IPS-18a (cell line): ENCODE data around the gene IGFN1.

Source experiments
- H3K27ac ChIP-seq: one replicate; pipeline ENCODE4 v1.5.1; 2013; ENCODE audit warnings: low read length
- H3K27me3 ChIP-seq: one replicate; pipeline ENCODE4 v1.6.1; 2013; ENCODE audit warnings: mild to moderate bottlenecking, low read length; ENCODE audit not compliant: control insufficient read depth, insufficient read depth
- H3K36me3 ChIP-seq: one replicate; pipeline ENCODE4 v1.6.1; 2013; ENCODE audit warnings: low read depth, low read length; ENCODE audit not compliant: control insufficient read depth
- H3K4me1 ChIP-seq: one replicate; pipeline ENCODE4 v1.6.1; 2013; ENCODE audit warnings: low read depth, low read length; ENCODE audit not compliant: control insufficient read depth
- H3K4me3 ChIP-seq: one replicate; pipeline ENCODE4 v1.5.1; 2013; ENCODE audit warnings: low read length
- H3K9ac ChIP-seq: one replicate; pipeline ENCODE4 v1.6.1; 2013; ENCODE audit warnings: mild to moderate bottlenecking, low read length, moderate library complexity
- H3K9me3 ChIP-seq: one replicate; pipeline ENCODE4 v1.6.1; 2013; ENCODE audit warnings: low read depth, low read length; ENCODE audit not compliant: control insufficient read depth

IGFN1 gene

DNA sequence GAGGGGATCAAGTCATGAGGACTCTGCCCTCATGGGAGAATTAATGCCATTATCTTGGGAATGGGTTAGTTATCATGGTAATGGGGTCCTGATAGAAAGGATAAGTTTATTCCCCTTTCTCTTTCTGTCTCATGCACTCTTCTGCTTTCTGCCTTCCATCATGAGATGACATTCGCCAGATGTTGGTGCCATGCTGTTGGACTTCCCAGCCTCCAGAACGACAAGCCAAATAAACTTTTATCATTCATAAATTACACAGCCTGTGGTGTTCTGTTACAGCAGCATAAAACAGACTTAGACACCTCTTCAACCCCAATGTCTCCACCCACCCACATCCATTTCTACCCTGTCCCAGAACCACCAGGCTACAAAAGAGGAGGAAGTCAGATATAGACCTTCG lies 11.9 kb upstream of the IGFN1 start:
- H3K9ac ChIP-seq = no peak overlapping the region
- no peaks in the 10 kb centered on the region for H3K27me3 ChIP-seq
- no peak overlapping the region for H3K27ac ChIP-seq
- H3K9me3 ChIP-seq = no peaks in the 10 kb centered on the region
- H3K4me3 ChIP-seq = no peak overlapping the region
- no peaks in the 10 kb centered on the region for H3K36me3 ChIP-seq
- H3K4me1 ChIP-seq = no peaks in the 10 kb centered on the region

- Histone ChIP-seq H3K27me3 (no peaks in the 10 kb centered on the region), H3K27ac (no peak overlapping the region), H3K9me3 (no peaks in the 10 kb centered on the region), H3K36me3 (no peaks in the 10 kb centered on the region), H3K4me1 (peaks cover 3% of the 10 kb centered on the region), H3K9ac (no peak overlapping the region), H3K4me3 (no peak overlapping the region)
These were observed 10.5 kb upstream of the IGFN1 start for GRCh38 chr1:201180141-201180540.

- Histone ChIP-seq H3K9ac (no peak overlapping the region), H3K4me1 (peaks cover 3% of the 10 kb centered on the region), H3K27ac (no peak overlapping the region), H3K4me3 (no peak overlapping the region), H3K36me3 (no peaks in the 10 kb centered on the region), H3K9me3 (no peaks in the 10 kb centered on the region), H3K27me3 (no peaks in the 10 kb centered on the region)
These were observed 9.7 kb upstream of the IGFN1 start for GRCh38 chr1:201180901-201181300.

GRCh38 chr1:201181323-201181722 lies 9.3 kb upstream of the IGFN1 start:
- Histone ChIP-seq H3K4me3 (no peak overlapping the region), H3K36me3 (no peaks in the 10 kb centered on the region), H3K4me1 (peaks cover 3% of the 10 kb centered on the region), H3K9ac (no peak overlapping the region), H3K27ac (no peak overlapping the region), H3K9me3 (no peaks in the 10 kb centered on the region), H3K27me3 (no peaks in the 10 kb centered on the region)

DNA sequence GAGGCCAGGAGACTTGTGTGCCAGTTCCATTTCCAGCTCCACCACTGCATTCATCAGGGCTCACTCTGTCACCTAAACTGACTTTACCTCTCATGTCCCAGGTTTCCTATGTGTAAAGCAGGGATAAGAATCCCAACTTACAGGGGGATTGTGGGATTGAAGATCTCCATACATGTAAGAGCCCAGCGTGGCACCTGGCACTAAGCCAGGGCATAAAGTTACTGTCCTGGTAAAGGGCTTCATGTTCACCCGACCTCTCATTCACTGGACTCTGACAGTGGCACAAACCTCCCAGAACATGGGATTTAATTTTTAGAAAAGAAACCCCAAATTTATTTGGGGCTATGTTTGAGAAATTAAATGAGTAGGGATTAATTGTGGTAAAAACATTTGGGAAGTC lies 8.9 kb upstream of the IGFN1 start:
- H3K9me3 ChIP-seq = no peaks in the 10 kb centered on the region
- H3K36me3 ChIP-seq = no peaks in the 10 kb centered on the region
- H3K4me1 ChIP-seq = peaks cover 3% of the 10 kb centered on the region
- no peak overlapping the region for H3K4me3 ChIP-seq
- no peaks in the 10 kb centered on the region for H3K27me3 ChIP-seq
- H3K9ac ChIP-seq = no peak overlapping the region
- H3K27ac ChIP-seq = no peak overlapping the region

- no peak overlapping the region for H3K9ac ChIP-seq
- peaks cover 3% of the 10 kb centered on the region for H3K4me1 ChIP-seq
- no peaks in the 10 kb centered on the region for H3K36me3 ChIP-seq
- H3K27ac ChIP-seq = no peak overlapping the region
- no peaks in the 10 kb centered on the region for H3K27me3 ChIP-seq
- H3K4me3 ChIP-seq = no peak overlapping the region
- no peaks in the 10 kb centered on the region for H3K9me3 ChIP-seq
These were observed 7.4 kb upstream of the IGFN1 start for GRCh38 chr1:201183209-201183608.

DNA sequence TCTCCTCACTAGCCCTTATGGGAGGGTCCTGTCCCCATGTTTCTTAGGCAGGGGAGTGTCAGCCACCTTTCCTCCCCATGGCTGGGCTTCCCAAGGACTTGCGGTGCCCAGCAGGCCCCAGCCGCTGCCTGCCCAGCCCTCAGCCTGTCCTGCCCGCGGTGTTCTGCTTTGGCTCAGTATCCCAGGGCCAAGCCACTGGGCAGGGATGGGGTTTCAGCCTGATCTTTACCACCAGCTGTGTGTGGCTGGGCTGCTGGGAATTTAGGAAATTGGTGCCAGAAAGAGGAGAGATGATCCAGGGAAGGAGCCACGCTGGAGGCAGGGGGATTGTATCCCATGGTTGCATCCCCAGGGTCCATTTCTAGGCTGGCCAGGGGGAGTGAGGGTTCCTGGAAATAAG lies 6.9 kb upstream of the IGFN1 start:
- H3K27ac ChIP-seq = no peak overlapping the region
- H3K27me3 ChIP-seq = no peaks in the 10 kb centered on the region

GRCh38 chr1:201184307-201185122 lies 6.1 kb upstream of the IGFN1 start:
- no peaks in the 10 kb centered on the region for H3K36me3 ChIP-seq
- no peak overlapping the region for H3K9ac ChIP-seq
- H3K4me3 ChIP-seq = no peak overlapping the region
- H3K27me3 ChIP-seq = no peaks in the 10 kb centered on the region
- peaks cover 3% of the 10 kb centered on the region for H3K4me1 ChIP-seq
- H3K9me3 ChIP-seq = no peaks in the 10 kb centered on the region
- no peak overlapping the region for H3K27ac ChIP-seq

More for the DNA sequence above, 6.9 kb upstream of the IGFN1 start:
- H3K36me3 ChIP-seq = no peaks in the 10 kb centered on the region
- peaks cover 3% of the 10 kb centered on the region for H3K4me1 ChIP-seq
- no peak overlapping the region for H3K4me3 ChIP-seq
- H3K9ac ChIP-seq = no peak overlapping the region
- no peaks in the 10 kb centered on the region for H3K9me3 ChIP-seq

- H3K27me3 ChIP-seq = no peaks in the 10 kb centered on the region
- no peak overlapping the region for H3K27ac ChIP-seq
- no peaks in the 10 kb centered on the region for H3K36me3 ChIP-seq
- H3K4me3 ChIP-seq = no peak overlapping the region
- H3K4me1 ChIP-seq = peaks cover 3% of the 10 kb centered on the region
- H3K9ac ChIP-seq = no peak overlapping the region
- H3K9me3 ChIP-seq = no peaks in the 10 kb centered on the region
These were observed 5.5 kb upstream of the IGFN1 start for GRCh38 chr1:201185123-201185453.

DNA sequence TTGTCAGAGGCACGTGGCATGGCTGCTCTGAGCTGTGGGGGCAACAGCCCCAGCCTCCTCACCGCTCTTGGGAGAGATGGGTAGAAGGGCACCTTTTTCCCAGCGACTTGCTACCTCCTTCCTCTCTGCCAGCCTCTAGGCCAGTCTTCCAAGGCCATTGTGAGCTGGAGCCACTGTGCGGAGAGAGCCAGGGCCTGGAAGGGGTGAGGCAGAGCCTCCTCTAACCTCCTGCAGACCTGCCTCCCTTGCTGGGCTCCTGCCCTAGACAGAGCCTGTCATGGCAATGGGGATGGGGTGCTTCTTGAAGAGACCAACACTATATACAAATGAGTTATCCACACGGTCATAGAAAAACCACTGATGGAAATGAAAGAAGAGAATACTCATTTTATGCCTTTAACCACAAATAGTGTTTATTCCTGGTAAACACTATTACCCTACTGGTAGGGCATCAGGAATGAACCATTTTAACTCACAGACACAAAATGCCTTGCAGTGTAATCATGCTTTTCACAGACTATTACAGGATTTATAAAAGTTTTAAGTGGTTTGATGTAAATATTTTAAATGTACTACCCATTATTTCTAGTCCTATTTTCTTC lies 5.0 kb upstream of the IGFN1 start:
- Histone ChIP-seq H3K4me1 (peaks cover 3% of the 10 kb centered on the region), H3K9me3 (no peaks in the 10 kb centered on the region), H3K27ac (no peak overlapping the region), H3K4me3 (no peak overlapping the region), H3K9ac (no peak overlapping the region), H3K27me3 (no peaks in the 10 kb centered on the region), H3K36me3 (no peaks in the 10 kb centered on the region)

DNA sequence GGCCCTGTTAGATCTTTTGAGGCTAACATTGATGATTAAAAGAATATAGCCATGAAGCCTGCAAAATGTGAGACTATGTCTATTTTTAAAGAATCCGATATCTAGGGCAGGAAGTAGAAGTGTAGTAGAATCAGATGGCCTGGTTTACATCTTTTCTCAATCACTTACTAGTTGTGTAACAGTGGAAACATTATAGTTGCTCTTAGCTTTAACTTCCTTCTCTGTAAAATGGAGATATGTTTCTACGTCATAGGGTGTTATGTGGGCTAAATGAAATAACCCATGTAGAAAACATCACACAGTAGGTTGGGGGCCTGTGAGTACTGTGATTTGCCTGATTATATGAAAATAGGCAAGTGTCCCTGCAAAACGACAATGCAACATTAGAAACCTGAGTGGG lies 4.4 kb upstream of the IGFN1 start:
- Histone ChIP-seq H3K4me3 (no peak overlapping the region), H3K27ac (no peak overlapping the region), H3K27me3 (no peaks in the 10 kb centered on the region)

GRCh38 chr1:201189085-201189484 lies 1.5 kb upstream of the IGFN1 start:
- Histone ChIP-seq H3K27ac (no peak overlapping the region), H3K4me3 (no peak overlapping the region), H3K9ac (no peak overlapping the region), H3K27me3 (no peaks in the 10 kb centered on the region), H3K36me3 (no peaks in the 10 kb centered on the region), H3K9me3 (no peaks in the 10 kb centered on the region), H3K4me1 (peaks cover 3% of the 10 kb centered on the region)

More for the DNA sequence above, 4.4 kb upstream of the IGFN1 start:
- Histone ChIP-seq H3K4me1 (peaks cover 3% of the 10 kb centered on the region), H3K36me3 (no peaks in the 10 kb centered on the region), H3K9me3 (no peaks in the 10 kb centered on the region), H3K9ac (no peak overlapping the region)
